ENCODE results near the gene HOXA9. TPM values are rescaled to one million over a fixed set of nuclear protein-coding genes. Genes with fewer than 3 reads are reported as not detected.
A peak's percentile ranks its signal among the peaks of the same experiment; 100 is the strongest.

The HOXA9 gene
- total and polyA plus RNA-seq, 8 donors: 0.25 to 68.1 TPM; not detected in 6

DNA sequence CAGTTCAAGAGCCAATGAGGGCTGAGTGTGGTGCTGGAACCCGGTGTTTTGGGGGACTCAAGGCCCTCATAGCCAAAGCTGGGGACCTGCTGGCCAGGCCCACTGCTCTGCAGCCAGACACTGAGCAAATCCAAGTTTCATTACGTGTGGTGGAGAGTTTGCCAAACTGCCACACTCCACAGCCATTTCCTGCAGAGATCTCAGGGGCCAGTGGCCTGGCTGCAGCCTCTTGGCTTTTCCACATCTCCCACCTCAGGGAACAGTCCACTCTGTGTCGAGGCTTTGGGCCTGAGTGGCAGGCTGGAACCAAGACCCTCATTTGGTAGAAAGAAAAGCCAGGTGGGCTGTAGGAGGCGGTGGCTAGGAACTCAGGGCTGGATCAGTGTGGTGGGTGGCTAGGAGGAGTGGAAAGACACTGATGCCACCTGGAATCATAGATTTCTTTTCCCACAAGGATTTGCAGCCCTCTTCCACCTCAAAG lies 16.5 kb upstream of the HOXA9 start:
- no peaks in the 10 kb centered on the region for H3K36me3 ChIP-seq
- no peak overlapping the region for H3K27ac ChIP-seq
- peaks cover 60 to 100% (median 93%) of the 10 kb centered on the region in 3 donors for H3K27me3 ChIP-seq
- no peak overlapping the region for H3K4me3 ChIP-seq
- TF ChIP-seq, protein P1, sequence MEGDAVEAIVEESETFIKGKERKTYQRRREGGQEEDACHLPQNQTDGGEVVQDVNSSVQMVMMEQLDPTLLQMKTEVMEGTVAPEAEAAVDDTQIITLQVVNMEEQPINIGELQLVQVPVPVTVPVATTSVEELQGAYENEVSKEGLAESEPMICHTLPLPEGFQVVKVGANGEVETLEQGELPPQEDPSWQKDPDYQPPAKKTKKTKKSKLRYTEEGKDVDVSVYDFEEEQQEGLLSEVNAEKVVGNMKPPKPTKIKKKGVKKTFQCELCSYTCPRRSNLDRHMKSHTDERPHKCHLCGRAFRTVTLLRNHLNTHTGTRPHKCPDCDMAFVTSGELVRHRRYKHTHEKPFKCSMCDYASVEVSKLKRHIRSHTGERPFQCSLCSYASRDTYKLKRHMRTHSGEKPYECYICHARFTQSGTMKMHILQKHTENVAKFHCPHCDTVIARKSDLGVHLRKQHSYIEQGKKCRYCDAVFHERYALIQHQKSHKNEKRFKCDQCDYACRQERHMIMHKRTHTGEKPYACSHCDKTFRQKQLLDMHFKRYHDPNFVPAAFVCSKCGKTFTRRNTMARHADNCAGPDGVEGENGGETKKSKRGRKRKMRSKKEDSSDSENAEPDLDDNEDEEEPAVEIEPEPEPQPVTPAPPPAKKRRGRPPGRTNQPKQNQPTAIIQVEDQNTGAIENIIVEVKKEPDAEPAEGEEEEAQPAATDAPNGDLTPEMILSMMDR (IDR thresholded peaks at IDR 0.05): no peak
- no peak for TF ChIP-seq POLR2AphosphoS5 (IDR thresholded peaks at IDR 0.05)
- no peak for TF ChIP-seq POLR2A (IDR thresholded peaks at IDR 0.05)
- TF ChIP-seq EP300 (IDR thresholded peaks at IDR 0.05): no peak
- intact Hi-C loops (cut with DNase I; ENCODE audit: low total_unique reads): no loop called here
- peaks cover 25 to 46% (median 39%) of the 10 kb centered on the region in 4 donors for H3K4me1 ChIP-seq
- peak in 1 of 2 donors; percentile 5 for DNase-seq
- 34 to 57% (median 42%) methylated on average over 4 of the region's 4 CpGs for WGBS, 5 donors
- H3K9me3 ChIP-seq: peaks cover 0 to 6% (median 0%) of the 10 kb centered on the region in 4 donors

DNA sequence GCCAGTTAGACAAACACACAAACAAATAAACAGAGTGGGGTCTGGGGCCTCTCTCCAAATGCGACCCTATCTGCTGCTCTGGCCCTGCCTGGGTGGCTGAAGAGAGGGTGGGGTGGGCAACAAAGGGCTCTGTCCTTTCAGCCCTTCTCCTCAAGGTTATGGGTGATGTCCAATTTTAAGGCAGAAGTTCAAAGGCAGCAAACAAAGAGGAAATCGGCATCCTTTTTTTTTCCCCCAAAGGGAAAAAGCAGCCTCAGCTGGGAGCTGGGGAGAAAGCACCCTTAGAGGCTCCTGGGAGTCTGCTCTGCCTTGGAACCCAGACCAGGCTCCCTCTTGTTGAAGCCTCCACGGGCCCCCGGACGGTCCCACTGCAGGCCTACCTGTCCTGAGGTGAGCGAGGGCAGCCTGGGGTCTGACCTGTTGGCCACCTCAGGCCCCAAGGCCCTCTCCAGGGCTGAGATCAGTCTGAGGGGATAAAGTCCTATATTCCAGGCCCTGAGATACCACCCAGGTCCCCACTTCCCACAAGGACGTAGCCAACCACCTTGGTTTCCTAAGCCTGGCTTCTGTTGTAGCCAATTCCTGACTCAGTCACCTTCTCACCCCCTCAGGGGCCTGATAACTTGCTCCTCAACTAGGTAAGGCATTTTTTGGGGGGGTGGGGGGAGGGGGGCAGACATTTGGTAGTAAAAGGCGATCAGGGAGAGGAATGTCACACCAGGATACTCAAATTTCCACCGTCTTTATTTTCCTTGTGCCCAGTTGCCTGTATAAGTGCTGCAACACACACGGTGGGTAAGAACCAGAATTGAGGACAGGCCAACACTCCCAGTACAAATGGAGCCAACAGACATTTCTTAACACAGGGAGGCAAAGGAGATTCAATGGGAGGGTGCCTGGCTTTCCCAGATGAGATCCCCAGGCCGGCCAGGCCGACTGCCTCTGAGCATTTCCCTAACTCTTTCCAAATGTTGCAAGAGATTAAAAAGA lies 15.4 kb upstream of the HOXA9 start:
- H3K4me3 ChIP-seq: no peak overlapping the region
- 45 to 56% (median 52%) methylated on average over 12 of the region's 12 CpGs for WGBS, 5 donors
- peaks cover 51 to 100% (median 93%) of the 10 kb centered on the region in 3 donors for H3K27me3 ChIP-seq
- H3K36me3 ChIP-seq: no peaks in the 10 kb centered on the region
- TF ChIP-seq POLR2AphosphoS5 (IDR thresholded peaks at IDR 0.05) (no peak), POLR2A (IDR thresholded peaks at IDR 0.05) (no peak), EP300 (IDR thresholded peaks at IDR 0.05) (no peak)
- TF ChIP-seq, protein P1 (IDR thresholded peaks at IDR 0.05): no peak
- intact Hi-C loops (cut with DNase I; ENCODE audit: low total_unique reads): no loop called here
- H3K9me3 ChIP-seq: peaks cover 0 to 6% (median 0%) of the 10 kb centered on the region in 4 donors
- H3K4me1 ChIP-seq: peaks cover 25 to 40% (median 36%) of the 10 kb centered on the region in 4 donors
- no peak for DNase-seq
- no peak overlapping the region for H3K27ac ChIP-seq

DNA sequence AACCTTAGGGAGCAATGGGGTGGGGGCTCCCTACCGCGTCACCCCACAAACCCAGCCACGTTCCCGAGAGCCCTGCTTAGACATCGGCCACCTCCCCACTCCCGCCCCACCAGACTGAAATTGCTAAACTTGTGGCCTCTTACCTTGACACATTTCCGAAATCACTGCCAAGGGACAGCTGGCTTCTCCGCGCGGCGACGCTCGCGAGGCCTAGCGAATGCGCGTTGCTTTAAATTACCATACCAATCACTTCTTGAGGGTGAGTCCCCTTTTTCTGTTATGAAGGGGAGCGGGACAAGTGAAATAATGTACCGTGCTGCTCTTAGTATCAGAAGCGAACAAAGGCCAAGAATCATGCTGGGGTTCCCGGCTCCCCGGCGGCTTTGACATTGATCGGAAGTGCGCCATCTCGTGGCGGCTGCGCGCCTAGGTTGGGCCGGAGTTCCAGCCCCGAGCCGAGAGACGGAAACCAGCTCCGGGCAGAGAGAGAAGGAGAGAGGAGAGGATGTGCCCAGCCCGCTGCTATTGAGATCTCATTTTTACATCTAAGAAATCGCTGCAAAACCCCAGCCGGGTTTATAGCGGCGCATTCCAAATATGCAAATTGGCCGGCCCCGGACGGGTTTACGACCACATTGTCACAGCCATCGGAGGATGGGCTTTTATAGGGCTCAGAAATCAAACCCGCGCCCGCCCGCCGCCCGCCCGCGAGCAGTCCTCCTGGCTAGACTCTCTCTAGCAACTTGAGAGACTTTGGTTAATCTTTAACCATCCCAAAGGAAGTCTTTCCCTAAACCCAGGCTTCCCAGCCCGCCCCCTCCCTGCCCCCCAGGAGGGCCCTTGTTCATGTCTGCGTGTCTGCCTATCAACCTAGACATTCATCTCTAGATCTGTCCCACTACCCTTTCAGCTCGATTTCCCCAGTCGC lies 14.4 kb upstream of the HOXA9 start:
- peak overlapping the region in 2 of 4 donors; percentile 13 to 24 for H3K4me3 ChIP-seq

More for the DNA sequence above, 14.4 kb upstream of the HOXA9 start:
- peaks cover 49 to 100% (median 93%) of the 10 kb centered on the region in 3 donors for H3K27me3 ChIP-seq
- intact Hi-C loops (cut with DNase I; ENCODE audit: low total_unique reads): loop anchor here (10.0 kb wide), 1 partner anchor 1305 kb away; no protein-coding TSS in a partner anchor
- no peak overlapping the region for H3K27ac ChIP-seq
- H3K36me3 ChIP-seq: no peaks in the 10 kb centered on the region
- DNase-seq: peak; percentile 47 to 87
- no peak for TF ChIP-seq EP300 (IDR thresholded peaks at IDR 0.05)
- TF ChIP-seq, protein P1 (IDR thresholded peaks at IDR 0.05): peak in 5 of 7 experiments; percentile 10 to 77 (median 54)
- peaks cover 0 to 6% (median 0%) of the 10 kb centered on the region in 4 donors for H3K9me3 ChIP-seq
- WGBS, 5 donors: 9 to 15% (median 11%) methylated on average over 51 to 56 of the region's 56 CpGs
- peaks cover 19 to 31% (median 28%) of the 10 kb centered on the region in 4 donors for H3K4me1 ChIP-seq

Measured in stomach (tissue), 9 donors.